DLD1 (cell line): ENCODE data around the gene COX7A2L.
"Not testable (repeated sequence)": the region's sequence is repeated elsewhere in the genome, so short reads cannot be mapped to it uniquely, and the experiment has no call there.

Source experiments
- in situ Hi-C: cut with HindIII; loops from 2 replicates; pipeline ENCODE4 v1.10.0; 2017; ENCODE audit warnings: low sequenced_read_pairs

The COX7A2L gene, protein sequence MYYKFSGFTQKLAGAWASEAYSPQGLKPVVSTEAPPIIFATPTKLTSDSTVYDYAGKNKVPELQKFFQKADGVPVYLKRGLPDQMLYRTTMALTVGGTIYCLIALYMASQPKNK

DNA sequence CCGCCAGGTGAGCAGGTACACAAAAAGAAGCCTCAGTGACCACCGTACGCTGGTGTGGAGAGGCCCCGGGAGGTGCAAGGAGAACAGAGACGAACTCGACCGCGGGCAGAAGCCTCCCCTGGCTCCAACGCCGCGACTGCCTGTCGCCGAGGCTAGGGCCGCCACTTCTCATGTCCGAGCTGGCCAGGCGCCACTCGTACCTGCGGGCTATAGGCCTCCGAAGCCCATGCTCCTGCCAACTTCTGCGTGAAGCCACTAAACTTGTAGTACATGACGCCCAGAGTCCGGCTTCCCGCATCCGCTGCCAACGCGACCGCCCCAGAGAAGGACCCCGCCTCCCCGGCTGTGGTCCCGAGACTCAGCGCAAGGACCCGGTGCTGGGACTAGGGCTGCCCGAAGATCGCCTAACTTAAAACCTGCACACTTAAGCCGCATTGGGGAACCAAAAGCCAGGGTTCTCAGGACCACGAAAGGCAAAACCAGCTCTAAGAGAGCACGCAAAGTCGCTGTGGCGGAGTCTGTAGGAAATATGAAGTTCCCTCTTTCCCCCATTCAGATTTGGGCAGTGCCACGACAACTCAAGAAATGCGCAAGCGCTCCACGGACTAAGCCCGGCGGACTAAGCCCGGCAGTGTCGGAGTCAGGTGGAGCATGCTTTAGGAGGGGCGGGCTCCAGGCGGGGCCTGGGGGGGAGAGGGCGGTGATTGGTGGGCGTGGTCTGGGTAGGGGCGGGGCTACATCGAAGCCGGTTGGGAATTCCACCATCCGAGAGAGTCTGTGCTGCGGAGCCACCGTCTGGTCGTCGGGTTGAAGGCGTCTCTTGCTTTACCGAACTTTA, at the start of gene COX7A2L:
Gene COX7A2L (minus strand): TSS at position 328 of the 838 bp plus-strand sequence. CDS start 56 bp downstream, at position 272.
- in situ Hi-C loops: no loop called here

DNA sequence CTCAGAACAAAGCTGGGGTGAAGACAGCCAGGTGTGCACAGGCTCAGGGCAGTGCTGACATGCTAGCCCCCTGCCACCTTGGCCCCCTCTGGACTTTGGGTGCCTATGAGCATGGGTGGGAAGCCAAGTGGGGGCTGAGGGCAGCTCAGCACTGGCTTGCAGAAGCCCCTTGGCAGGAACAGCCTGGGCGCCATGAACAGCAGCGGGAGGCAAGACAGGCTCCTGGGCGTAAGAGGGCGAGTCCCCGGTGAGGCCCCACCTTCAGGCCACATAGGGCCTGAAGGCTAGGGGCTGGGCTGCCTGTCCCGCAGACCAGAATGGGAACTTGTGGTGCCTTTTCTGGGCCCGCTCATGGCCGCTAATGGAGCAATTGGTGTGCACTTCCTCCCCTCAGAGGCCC, 47.0 kb upstream of the COX7A2L start:
- in situ Hi-C loops: no loop called here

DNA sequence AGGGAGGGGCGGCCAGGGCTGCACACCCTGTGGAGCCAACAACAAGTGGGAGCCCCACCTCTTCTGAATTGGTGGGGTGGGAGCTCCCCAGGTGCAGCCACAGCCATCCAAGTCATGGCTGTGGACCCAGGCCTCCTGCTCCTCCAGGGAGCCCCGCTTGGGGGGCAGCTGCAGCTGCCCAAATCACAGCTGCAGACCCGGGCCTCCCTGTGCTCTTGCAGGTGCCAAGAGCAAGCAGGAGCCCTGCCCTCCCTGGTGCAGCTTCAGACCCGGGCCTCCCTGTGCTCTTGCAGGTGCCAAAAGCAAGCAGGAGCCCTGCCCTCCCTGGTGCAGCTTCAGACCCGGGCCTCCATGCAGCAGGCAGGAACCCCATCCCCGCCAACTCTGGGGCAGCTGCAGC, 46.5 kb upstream of the COX7A2L start:
- in situ Hi-C loops: no loop called here

DNA sequence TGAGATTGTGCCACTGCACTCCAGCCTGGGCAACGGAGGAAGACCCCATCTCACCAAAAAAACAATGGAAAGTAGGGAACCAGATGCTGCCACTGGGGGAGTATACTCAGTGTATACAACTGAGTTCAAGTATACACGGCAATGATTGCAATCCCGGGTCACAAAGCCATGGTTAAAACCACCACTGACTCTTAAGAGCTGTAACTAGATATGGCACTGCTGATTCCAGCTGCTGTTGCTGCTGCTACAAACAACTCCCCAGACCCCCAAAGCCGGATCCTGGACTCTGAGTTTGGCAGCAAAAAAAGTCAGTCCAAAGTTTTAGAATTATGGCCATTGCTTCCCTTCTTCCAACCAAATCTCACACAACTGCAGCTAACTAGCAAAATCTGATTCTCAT, 43.7 kb upstream of the COX7A2L start:
- in situ Hi-C loops: no loop called here

DNA sequence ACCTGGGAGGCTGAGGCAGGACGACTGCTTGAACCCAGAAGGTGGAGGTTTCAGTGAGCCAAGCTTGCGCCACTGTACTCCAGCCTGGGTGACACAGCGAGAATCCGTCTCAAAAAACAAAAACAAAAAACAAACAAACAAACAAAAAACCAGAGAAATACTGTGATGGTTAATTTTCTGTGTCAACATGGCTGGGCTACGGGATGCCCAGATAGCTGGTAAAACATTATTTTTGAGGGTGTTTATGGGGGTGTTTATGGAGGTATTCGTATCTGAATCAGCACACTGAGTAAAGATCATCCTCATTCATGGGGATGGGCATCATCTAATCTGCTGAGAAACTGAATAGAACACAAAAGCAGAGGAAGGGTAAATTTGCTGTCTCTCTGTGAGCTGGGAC, 40.8 kb upstream of the COX7A2L start:
- in situ Hi-C loops: no loop called here

DNA sequence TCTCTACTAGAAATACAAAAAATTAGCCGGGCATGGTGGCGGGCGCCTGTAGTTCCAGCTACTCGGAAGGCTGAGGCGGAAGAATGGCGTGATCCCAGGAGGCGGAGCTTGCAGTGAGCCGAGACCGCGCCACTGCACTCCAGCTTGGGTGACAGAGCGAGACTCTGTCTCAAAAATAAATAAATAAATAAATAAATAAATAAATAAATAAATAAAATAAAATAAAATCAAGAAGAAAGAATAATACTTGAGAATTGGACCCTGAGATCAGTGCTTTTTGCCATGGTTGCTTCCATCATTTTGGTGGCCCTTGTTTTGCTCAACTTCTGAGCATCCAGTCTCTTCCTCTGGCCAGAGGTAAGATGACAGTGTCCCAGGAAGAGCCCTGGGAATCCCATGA, 37.0 kb upstream of the COX7A2L start:
- in situ Hi-C loops: not testable (repeated sequence)

DNA sequence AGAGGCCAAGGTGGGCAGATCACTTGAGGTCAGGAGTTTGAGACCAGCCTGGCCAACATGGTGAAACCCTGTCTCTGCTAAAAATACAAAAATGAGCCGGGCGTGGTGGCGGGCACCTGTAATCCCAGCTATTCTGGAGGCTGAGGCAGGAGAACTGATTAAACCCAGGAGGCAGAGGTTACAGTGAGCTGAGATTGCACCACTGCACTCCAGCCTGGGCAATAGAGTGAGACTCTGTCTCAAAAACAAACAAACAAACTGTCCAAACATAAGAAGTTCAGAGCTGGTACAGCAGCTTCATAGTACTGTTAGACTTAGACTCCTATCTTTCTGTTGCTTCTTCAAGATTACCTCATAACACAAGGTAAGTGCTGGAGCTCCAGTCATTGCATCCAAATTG, 32.3 kb upstream of the COX7A2L start:
- in situ Hi-C loops: not testable (repeated sequence)

DNA sequence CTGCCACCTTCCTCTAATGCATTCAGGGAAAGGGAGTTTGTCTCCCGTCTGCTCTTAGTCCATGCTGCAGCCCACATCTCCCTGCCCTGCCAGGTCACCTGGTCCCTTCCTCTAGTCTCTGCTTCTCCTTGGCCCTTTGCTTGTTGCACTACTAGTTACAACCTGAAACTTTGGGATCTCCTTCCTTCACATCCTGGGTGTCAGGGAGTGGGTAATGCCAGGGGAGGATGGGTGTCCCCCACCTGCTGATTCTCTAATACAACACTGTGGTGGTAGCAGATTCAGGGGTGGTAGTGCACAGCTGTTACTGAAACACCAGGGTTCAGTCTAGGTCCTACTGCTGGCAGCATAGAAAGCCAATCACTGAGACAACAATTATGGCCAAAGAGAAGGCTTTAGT, 31.2 kb upstream of the COX7A2L start:
- in situ Hi-C loops: no loop called here

DNA sequence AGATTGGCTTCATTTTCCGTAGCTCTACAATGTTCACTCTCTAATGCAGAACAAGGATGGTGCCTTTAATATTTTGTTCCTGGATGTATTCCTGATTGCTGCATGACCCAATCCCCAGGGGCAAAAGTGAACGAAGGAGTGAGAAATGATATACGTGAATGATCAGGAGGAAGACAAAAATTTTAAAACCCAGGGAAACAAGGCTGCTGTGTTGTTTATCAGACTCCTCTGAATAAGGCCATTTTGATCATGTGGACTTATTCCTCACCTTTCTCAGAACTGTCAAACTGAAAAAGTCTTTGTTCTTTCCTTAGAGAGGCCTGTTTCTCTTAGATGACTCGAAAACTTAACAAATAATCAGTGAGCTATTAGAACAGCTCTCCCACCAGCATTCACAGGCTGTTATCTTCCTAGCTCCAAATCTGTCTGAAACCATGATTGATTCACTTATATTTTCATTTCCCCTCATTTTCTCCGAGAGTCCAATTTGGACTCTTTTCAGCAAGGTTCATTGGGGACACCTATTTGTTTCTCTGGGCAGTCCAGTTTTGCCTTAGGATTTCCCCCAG, 29.5 kb upstream of the COX7A2L start:
- in situ Hi-C loops: no loop called here

DNA sequence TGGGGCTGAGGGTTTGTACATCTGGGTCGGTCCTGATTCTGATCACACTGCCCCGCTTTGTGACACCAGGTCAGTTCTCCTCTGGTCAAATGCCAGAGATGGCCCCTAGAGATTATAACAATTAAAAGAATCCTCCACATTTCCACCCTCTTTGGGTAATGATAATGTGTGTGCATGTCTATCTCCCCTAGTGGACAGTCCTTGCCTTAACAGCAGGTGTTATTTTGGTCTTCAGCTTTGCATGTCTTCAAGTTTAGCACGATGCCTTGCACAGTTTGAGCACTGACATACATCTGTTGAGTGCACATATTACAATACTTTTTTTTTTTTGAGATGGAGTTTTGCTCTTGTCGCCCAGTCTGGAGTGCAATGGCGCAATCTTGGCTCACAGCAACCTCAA, 25.7 kb upstream of the COX7A2L start:
- in situ Hi-C loops: no loop called here

DNA sequence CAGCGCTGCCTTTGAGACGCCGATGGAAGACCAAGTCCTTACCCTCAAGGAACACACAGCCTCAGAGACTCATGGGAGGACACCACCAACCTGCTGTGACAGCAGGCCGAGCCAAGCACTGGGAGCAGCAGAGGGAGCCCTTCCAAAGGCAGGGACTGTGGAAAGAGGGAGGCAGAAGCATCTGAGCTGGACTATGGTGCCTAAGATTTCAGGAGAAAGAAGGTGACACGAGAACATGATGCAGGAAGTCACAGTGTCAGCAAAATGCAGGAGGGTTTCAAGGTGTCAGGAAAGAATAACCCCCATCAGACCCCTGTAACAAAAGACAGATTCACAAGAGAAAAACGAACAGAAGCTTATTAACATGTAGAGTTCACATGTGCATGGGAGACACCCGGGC, 24.2 kb upstream of the COX7A2L start:
- in situ Hi-C loops: no loop called here

DNA sequence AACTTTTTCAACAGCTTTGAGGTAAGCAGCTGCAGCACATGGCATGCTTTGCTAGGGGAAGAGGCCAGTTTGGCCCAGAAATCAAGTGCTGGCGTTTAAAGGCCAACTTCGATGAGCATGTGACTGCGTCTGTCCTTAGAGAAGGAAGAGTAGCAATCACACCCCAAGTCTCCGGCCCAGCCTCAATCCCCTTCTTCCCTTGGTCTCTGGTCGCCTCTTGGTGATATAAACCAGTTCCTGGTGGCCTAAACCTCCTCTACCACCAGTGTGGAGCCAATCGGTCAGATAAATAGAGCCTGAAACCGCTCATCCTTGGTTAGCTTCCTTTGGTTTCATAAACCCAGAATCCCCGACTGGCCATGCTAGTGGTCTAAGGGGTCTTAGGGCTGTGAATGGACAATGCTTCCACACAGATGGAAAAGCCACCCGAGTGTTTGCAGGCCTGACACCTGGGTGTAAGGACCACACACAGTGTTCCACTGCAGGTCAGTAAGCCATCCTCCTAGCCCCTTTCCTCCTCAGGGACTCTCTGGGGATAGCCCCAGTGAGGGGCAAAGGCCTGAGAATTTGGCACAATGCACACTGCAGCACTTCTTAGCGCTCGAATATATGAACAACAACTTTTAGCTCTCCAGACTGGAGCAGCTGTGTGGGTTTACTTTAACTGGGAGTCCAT, 23.0 kb upstream of the COX7A2L start:
- in situ Hi-C loops: no loop called here

DNA sequence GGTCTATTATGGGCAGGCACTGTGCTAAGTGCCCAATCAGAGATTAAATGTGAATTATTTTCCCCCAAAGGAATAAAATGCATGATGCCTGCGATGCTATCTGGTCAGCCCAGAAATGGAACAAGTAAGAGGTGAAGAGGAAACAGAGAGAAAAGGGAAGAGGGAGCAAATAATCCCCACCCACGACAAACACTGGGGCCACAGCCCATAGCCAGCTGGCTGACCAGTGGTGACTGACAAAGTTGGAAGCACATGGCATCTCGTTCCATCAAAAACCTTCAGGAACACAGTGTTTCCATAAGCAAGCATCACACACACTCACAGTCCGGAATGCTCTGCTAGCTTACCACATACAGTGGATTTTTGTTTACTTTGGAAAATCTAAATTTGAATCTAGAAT, 21.1 kb upstream of the COX7A2L start:
- in situ Hi-C loops: no loop called here

DNA sequence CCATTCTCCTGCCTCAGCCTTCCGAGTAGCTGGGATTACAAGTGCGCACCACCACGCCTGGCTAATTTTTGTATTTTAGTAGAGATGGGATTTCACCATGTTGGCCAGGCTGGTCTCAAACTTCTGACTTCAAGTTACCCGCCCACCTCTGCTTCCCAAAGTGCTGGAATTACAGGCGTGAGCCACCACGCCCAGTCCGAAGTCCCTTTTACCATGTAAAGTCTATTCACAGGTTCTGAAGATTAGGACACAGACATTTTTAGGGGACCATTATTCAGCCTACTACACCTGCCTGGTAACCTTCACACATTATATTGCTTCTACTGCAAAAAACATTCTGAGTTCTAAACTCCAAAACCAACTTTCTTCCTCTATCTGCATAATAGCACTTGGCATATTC, 19.0 kb upstream of the COX7A2L start:
- in situ Hi-C loops: not testable (repeated sequence)

DNA sequence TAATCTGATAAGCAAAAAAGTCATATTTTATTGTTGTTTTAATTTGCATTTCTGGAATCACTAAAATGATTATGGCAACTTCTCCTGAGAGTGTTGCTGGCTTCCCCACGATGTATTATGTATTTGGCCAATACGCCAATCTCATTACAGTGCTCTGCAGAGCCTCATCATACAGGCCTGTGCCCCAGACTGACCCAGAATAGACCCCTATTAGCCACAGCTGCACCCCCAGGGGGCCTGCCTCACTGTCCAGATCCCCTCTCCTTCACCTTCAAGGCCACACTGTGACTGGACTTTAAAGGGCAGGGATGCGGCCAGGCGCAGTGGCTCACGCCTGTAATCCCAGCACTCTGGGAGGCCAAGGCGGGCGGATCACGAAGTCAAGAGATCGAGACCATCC, 17.4 kb upstream of the COX7A2L start:
- in situ Hi-C loops: no loop called here

DNA sequence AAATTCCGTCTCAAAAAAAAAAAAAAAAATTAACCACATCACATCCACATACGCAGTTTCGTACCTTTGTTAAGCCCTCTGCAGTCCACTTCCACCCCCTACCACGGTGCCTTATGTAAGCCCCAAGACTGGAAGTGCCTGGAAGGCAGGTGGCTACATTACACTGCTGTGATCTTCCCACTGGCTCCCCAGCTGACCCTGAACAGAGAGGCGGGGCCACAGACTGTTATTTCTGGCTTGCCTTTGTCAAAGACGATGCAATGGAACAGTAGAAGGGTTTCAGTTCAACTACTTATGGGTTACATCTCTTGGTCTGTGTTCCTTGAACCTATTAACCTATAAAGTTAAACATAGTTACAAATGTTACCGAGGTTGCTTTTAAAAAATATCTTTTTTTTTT, 15.7 kb upstream of the COX7A2L start:
- in situ Hi-C loops: no loop called here

DNA sequence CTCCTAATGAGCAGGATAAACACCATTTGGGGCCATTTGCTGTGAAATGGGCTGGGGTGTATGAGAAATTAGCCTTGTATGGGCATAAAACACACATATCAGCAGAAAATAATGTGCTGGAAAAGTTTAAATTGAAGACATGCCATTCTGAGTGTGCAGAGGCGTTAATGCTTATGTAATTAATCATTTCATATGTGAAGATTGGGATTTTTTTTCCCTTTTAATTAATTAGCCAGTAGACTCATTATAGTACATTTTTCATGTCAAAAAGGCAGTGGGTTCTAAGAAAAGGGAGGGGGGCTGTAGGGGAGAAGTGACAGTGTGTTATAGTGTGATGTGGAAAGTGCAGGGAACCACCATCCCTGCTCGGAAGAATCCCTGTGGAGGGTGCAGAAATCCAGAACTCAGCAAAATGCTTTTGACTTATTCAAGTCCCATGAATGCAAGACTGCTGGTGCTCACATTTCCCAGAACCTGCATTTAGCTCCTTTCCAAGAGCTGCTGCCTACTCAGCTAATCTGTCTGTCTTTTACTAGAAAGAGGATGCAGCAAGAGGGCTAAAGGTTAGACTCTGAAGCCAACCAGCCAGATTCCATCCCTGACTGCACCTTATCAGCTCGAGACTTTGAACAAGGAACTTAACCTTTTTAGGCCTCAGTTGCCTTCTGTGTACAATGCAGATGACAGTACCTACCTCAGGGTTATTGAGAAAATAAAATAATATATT, 11.6 kb upstream of the COX7A2L start:
- in situ Hi-C loops: no loop called here

DNA sequence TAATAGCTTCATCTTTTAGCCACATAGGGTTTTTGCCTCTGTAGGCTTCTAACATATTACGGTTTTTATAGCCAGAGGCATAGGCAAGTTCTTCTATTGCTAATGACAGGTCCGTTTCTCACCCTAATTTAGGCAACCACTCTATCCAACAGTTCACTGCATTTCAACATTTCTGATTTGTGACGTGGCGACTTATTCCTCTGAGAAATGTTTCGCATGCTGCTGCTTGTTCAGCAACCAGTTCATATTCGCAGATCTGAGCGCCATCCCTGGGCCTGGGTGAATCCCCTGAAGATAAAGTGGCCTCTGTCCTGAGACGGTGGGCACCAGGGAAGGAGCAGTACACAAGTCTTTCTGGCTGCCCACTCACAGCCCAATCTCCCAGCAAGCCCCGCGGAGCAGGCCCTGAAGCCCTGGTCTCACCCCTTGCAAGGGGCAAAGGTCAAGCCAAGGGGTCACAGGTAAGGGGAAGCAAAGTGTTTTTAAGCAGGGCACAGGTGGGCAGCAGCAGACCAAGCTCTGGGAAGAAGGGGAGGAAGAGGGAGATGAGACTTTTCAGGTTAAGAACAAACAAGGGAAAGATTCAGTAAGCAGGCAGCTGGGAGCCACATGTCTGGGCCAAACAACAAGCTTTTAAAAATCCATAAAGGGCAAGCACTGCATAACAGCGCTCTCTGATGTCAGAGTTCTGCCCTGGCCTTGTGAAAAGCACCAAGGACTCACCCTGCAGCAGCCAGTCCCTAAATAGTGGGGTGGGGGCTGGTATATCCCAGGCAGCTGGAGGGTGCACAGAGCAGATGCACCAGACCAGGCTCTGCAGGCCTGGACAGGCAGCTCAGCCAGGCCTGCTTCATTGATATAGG, 10.8 kb upstream of the COX7A2L start:
- in situ Hi-C loops: no loop called here

DNA sequence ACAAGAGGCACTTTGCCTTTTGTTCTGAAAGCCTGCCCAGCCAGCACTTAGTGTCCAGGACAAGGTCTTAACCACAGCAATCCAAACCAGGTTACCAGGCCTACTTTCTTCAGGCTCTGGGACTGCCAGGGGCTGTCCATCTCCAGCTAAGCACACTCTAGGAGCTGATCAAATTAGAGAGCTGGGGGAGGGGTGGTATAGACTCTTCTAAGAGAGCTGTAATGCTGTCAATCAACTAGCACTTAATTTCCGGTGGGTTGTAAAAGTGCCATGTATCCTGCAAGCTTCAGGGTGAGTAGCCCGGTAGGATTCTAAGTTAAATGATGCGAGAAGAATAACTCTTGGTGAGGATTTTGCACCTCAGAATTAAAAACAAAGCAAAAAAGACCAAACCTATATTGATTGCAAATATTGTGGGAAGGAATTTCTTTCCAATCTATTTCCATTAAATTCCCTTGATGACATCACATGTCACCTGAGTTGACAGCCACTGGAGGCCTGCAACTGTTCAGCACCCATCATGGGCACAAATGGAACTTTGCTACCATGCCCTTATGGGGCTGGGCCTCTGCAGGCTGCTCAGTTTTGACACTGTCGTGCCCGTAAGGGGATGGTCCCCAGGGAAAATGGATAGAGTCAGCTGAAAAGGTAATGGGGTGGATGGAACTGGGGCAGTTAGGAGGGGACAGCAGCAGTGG, 8.7 kb upstream of the COX7A2L start:
- in situ Hi-C loops: no loop called here
